GM19397 (cell line): Measurements from ENCODE around the gene NOP9.
A peak's percentile ranks its signal among the peaks of the same experiment; 100 is the strongest.

Experiments
- ATAC-seq: cut with Tn5 transposase; IDR thresholded peaks from one replicate; pipeline ENCODE4 v1.9.1; 2021; ENCODE audit warnings: mild to moderate bottlenecking, moderate library complexity; ENCODE audit not compliant: unreplicated experiment

The NOP9 gene

GRCh38 chr14:24299255-24300191, at the start of gene NOP9, which contains the start of gene DHRS1:
Gene NOP9 (plus strand): TSS chr14:24299850. CDS start chr14:24299955, 105 bp downstream.
Gene DHRS1 (minus strand): TSS chr14:24299780. CDS start chr14:24299106, 674 bp downstream.
- ATAC-seq, result peak; percentile 68

GRCh38 chr14:24250354-24250753, 49.3 kb upstream of the NOP9 start:
- no peak for ATAC-seq

- no peak for ATAC-seq
Measured at GRCh38 chr14:24251880-24252288, 47.8 kb upstream of the NOP9 start.

- ATAC-seq, result no peak
Measured at GRCh38 chr14:24252289-24253124, 47.1 kb upstream of the NOP9 start.

- ATAC-seq, result no peak
Measured at GRCh38 chr14:24253936-24254335, 45.7 kb upstream of the NOP9 start.

GRCh38 chr14:24254630-24255392, 44.8 kb upstream of the NOP9 start:
- no peak for ATAC-seq

GRCh38 chr14:24255438-24255837, 44.2 kb upstream of the NOP9 start:
- no peak for ATAC-seq

GRCh38 chr14:24255931-24256711, 43.5 kb upstream of the NOP9 start:
- ATAC-seq, result no peak

- ATAC-seq, result no peak
Measured at GRCh38 chr14:24256960-24257359, 42.7 kb upstream of the NOP9 start.

GRCh38 chr14:24258119-24258518, 41.5 kb upstream of the NOP9 start:
- no peak for ATAC-seq

- no peak for ATAC-seq
Measured at GRCh38 chr14:24258548-24259265, 40.9 kb upstream of the NOP9 start.

GRCh38 chr14:24259282-24260025, 40.2 kb upstream of the NOP9 start:
- no peak for ATAC-seq

- ATAC-seq, result no peak
Measured at GRCh38 chr14:24260026-24260779, 39.4 kb upstream of the NOP9 start.

GRCh38 chr14:24260780-24261157, 38.9 kb upstream of the NOP9 start:
- ATAC-seq, result no peak

- ATAC-seq, result no peak
Measured at GRCh38 chr14:24261256-24261968, 38.2 kb upstream of the NOP9 start.

- ATAC-seq, result no peak
Measured at GRCh38 chr14:24261969-24262327, 37.7 kb upstream of the NOP9 start.
